ENCODE results near the gene CYP11A1.

DNA sequence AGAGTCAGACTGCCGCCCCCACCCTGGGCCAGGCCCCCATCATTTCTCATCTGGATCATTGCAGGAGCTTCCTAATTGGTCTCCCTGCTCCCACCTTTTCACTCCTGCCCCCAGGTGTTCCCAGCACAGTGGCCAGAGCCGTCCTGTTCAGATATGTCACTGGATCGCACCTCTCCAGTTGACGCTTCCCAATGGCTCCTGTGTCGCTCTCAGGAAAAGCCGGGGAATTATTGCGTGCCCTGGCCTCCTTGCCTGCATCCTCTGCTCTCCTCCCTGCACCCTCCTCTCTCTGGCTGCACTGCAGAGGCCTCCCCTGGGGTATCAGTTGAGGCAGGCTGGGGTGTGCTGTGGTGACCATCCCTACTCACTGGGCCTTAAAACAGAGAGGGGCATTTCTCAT is 25.5 kb upstream of the CYP11A1 start:
- TF ChIP-seq, protein P1, sequence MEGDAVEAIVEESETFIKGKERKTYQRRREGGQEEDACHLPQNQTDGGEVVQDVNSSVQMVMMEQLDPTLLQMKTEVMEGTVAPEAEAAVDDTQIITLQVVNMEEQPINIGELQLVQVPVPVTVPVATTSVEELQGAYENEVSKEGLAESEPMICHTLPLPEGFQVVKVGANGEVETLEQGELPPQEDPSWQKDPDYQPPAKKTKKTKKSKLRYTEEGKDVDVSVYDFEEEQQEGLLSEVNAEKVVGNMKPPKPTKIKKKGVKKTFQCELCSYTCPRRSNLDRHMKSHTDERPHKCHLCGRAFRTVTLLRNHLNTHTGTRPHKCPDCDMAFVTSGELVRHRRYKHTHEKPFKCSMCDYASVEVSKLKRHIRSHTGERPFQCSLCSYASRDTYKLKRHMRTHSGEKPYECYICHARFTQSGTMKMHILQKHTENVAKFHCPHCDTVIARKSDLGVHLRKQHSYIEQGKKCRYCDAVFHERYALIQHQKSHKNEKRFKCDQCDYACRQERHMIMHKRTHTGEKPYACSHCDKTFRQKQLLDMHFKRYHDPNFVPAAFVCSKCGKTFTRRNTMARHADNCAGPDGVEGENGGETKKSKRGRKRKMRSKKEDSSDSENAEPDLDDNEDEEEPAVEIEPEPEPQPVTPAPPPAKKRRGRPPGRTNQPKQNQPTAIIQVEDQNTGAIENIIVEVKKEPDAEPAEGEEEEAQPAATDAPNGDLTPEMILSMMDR (IDR thresholded peaks at IDR 0.05) = no peak
- TF ChIP-seq POLR2A (IDR thresholded peaks at IDR 0.05) (no peak), POLR2AphosphoS5 (IDR thresholded peaks at IDR 0.05) (no peak), EP300 (IDR thresholded peaks at IDR 0.05) (no peak)

Data from upper lobe of left lung (tissue), 4 donors.